ENCODE measurements around the gene FKBP5. TPM values are rescaled to one million over a fixed set of nuclear protein-coding genes. Genes with fewer than 3 reads are reported as not detected.

The FKBP5 gene
- total RNA-seq, 1 experiment from 2014 or later: 28.3 TPM

GRCh38 chr6:35622283-35622682, 66.4 kb downstream of the FKBP5 start:
- Histone ChIP-seq H3K27ac (ENCODE audit: low read length) (no peak overlapping the region), H3K36me3 (ENCODE audit: insufficient read depth, low read length) (peaks cover 25% of the 10 kb centered on the region; the same call in 1 of the 2 replicates), H4K20me1 (ENCODE audit: insufficient read depth, low read depth, low read length) (no peaks in the 10 kb centered on the region), H3K79me2 (ENCODE audit: low read length) (peaks cover 10% of the 10 kb centered on the region; the same call in 1 of the 2 replicates), H3K9ac (ENCODE audit: low read length) (no peak overlapping the region), H3K27me3 (ENCODE audit: low read length) (no peaks in the 10 kb centered on the region), H3K9me3 (ENCODE audit: low read length) (no peaks in the 10 kb centered on the region), H3K4me1 (ENCODE audit: low read length) (no peaks in the 10 kb centered on the region), H2AFZ (ENCODE audit: low read length) (no peak overlapping the region), H3K4me3 (ENCODE audit: low read length) (no peak overlapping the region), H3K4me2 (ENCODE audit: low read depth, low read length, poor library complexity, severe bottlenecking) (no peak overlapping the region), H3K9me2 (replicated peaks; ENCODE audit: insufficient read depth, low read length) (no peaks in the 10 kb centered on the region)
- DNase-seq: no peak

GRCh38 chr6:35620706-35621105, 68.0 kb downstream of the FKBP5 start:
- H4K20me1 ChIP-seq (ENCODE audit: insufficient read depth, low read depth, low read length): no peaks in the 10 kb centered on the region
- H2AFZ ChIP-seq (ENCODE audit: low read length): no peak overlapping the region
- H3K79me2 ChIP-seq (ENCODE audit: low read length): 0 out of 2 replicates have a peak, but pooled peaks cover 7% of the 10 kb centered on the region
- H3K4me1 ChIP-seq (ENCODE audit: low read length): no peaks in the 10 kb centered on the region
- no peaks in the 10 kb centered on the region for H3K27me3 ChIP-seq (ENCODE audit: low read length)
- DNase-seq: no peak
- H3K4me3 ChIP-seq (ENCODE audit: low read length): no peak overlapping the region
- H3K36me3 ChIP-seq (ENCODE audit: insufficient read depth, low read length): peaks cover 26% of the 10 kb centered on the region
- no peaks in the 10 kb centered on the region for H3K9me3 ChIP-seq (ENCODE audit: low read length)
- no peak overlapping the region for H3K27ac ChIP-seq (ENCODE audit: low read length)
- H3K9me2 ChIP-seq (replicated peaks; ENCODE audit: insufficient read depth, low read length): no peaks in the 10 kb centered on the region
- no peak overlapping the region for H3K4me2 ChIP-seq (ENCODE audit: low read depth, low read length, poor library complexity, severe bottlenecking)
- no peak overlapping the region for H3K9ac ChIP-seq (ENCODE audit: low read length)

DNA sequence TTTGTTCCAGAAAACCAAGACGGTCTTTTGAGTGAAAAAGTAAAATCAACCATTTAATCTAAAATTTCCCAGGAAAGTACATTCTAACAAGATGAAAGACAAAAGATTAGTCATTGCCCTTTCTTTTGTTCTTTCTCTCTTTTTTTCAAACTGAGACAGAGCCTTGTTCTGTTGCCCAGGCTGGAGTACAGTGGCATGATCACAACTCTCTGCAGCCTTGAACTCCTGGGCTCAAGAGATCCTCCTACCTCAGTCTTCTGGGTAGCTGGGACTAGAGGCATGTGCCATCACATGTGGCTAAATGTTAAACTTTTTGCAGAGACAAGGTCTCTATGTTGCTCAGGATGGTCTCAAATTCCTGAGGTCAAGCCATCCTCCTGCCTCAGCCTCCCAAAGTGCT, 75.0 kb downstream of the FKBP5 start:
- no peak overlapping the region for H3K4me3 ChIP-seq (ENCODE audit: low read length)
- no peak overlapping the region for H3K9ac ChIP-seq (ENCODE audit: low read length)
- H3K27me3 ChIP-seq (ENCODE audit: low read length): no peaks in the 10 kb centered on the region
- no peak overlapping the region for H3K27ac ChIP-seq (ENCODE audit: low read length)
- peaks cover 6% of the 10 kb centered on the region for H3K79me2 ChIP-seq (ENCODE audit: low read length)
- no peaks in the 10 kb centered on the region for H3K9me3 ChIP-seq (ENCODE audit: low read length)
- no peak overlapping the region for H2AFZ ChIP-seq (ENCODE audit: low read length)
- no peaks in the 10 kb centered on the region for H3K4me1 ChIP-seq (ENCODE audit: low read length)
- H3K9me2 ChIP-seq (replicated peaks; ENCODE audit: insufficient read depth, low read length): no peaks in the 10 kb centered on the region
- no peaks in the 10 kb centered on the region for H4K20me1 ChIP-seq (ENCODE audit: insufficient read depth, low read depth, low read length)
- H3K4me2 ChIP-seq (ENCODE audit: low read depth, low read length, poor library complexity, severe bottlenecking): no peak overlapping the region
- no peak for DNase-seq
- H3K36me3 ChIP-seq (ENCODE audit: insufficient read depth, low read length): peaks cover 32% of the 10 kb centered on the region

GRCh38 chr6:35611240-35611639, 77.5 kb downstream of the FKBP5 start:
- no peak overlapping the region for H3K9ac ChIP-seq (ENCODE audit: low read length)
- no peaks in the 10 kb centered on the region for H3K9me2 ChIP-seq (replicated peaks; ENCODE audit: insufficient read depth, low read length)
- H3K4me2 ChIP-seq (ENCODE audit: low read depth, low read length, poor library complexity, severe bottlenecking): no peak overlapping the region
- H2AFZ ChIP-seq (ENCODE audit: low read length): no peak overlapping the region
- no peak for DNase-seq
- H3K4me3 ChIP-seq (ENCODE audit: low read length): no peak overlapping the region
- H3K4me1 ChIP-seq (ENCODE audit: low read length): peaks cover 6% of the 10 kb centered on the region
- peaks cover 25% of the 10 kb centered on the region for H3K36me3 ChIP-seq (ENCODE audit: insufficient read depth, low read length)
- no peaks in the 10 kb centered on the region for H4K20me1 ChIP-seq (ENCODE audit: insufficient read depth, low read depth, low read length)
- H3K79me2 ChIP-seq (ENCODE audit: low read length): peaks cover 9% of the 10 kb centered on the region
- no peak overlapping the region for H3K27ac ChIP-seq (ENCODE audit: low read length)
- H3K27me3 ChIP-seq (ENCODE audit: low read length): no peaks in the 10 kb centered on the region
- H3K9me3 ChIP-seq (ENCODE audit: low read length): no peaks in the 10 kb centered on the region

- H3K9ac ChIP-seq (ENCODE audit: low read length): no peak overlapping the region
- H3K4me2 ChIP-seq (ENCODE audit: low read depth, low read length, poor library complexity, severe bottlenecking): no peak overlapping the region
- no peak overlapping the region for H3K27ac ChIP-seq (ENCODE audit: low read length)
- H3K27me3 ChIP-seq (ENCODE audit: low read length): no peaks in the 10 kb centered on the region
- no peak overlapping the region for H3K4me3 ChIP-seq (ENCODE audit: low read length)
- DNase-seq: no peak
- peaks cover 12% of the 10 kb centered on the region for H3K79me2 ChIP-seq (ENCODE audit: low read length)
- peaks cover 24% of the 10 kb centered on the region for H3K36me3 ChIP-seq (ENCODE audit: insufficient read depth, low read length)
- no peaks in the 10 kb centered on the region for H3K9me2 ChIP-seq (replicated peaks; ENCODE audit: insufficient read depth, low read length)
- H3K4me1 ChIP-seq (ENCODE audit: low read length): peaks cover 10% of the 10 kb centered on the region
- H3K9me3 ChIP-seq (ENCODE audit: low read length): no peaks in the 10 kb centered on the region
- no peaks in the 10 kb centered on the region for H4K20me1 ChIP-seq (ENCODE audit: insufficient read depth, low read depth, low read length)
- no peak overlapping the region for H2AFZ ChIP-seq (ENCODE audit: low read length)
Observed at GRCh38 chr6:35610830-35611229, 77.9 kb downstream of the FKBP5 start.

GRCh38 chr6:35609588-35609987, 79.1 kb downstream of the FKBP5 start:
- Histone ChIP-seq H3K9me3 (ENCODE audit: low read length) (no peaks in the 10 kb centered on the region), H4K20me1 (ENCODE audit: insufficient read depth, low read depth, low read length) (no peaks in the 10 kb centered on the region), H3K9ac (ENCODE audit: low read length) (no peak overlapping the region), H3K79me2 (ENCODE audit: low read length) (peaks cover 16% of the 10 kb centered on the region), H3K4me1 (ENCODE audit: low read length) (peaks cover 13% of the 10 kb centered on the region), H3K27me3 (ENCODE audit: low read length) (no peaks in the 10 kb centered on the region), H2AFZ (ENCODE audit: low read length) (no peak overlapping the region), H3K4me2 (ENCODE audit: low read depth, low read length, poor library complexity, severe bottlenecking) (no peak overlapping the region), H3K9me2 (replicated peaks; ENCODE audit: insufficient read depth, low read length) (no peaks in the 10 kb centered on the region), H3K4me3 (ENCODE audit: low read length) (no peak overlapping the region), H3K27ac (ENCODE audit: low read length) (no peak overlapping the region), H3K36me3 (ENCODE audit: insufficient read depth, low read length) (peaks cover 20% of the 10 kb centered on the region)
- no peak for DNase-seq

DNA sequence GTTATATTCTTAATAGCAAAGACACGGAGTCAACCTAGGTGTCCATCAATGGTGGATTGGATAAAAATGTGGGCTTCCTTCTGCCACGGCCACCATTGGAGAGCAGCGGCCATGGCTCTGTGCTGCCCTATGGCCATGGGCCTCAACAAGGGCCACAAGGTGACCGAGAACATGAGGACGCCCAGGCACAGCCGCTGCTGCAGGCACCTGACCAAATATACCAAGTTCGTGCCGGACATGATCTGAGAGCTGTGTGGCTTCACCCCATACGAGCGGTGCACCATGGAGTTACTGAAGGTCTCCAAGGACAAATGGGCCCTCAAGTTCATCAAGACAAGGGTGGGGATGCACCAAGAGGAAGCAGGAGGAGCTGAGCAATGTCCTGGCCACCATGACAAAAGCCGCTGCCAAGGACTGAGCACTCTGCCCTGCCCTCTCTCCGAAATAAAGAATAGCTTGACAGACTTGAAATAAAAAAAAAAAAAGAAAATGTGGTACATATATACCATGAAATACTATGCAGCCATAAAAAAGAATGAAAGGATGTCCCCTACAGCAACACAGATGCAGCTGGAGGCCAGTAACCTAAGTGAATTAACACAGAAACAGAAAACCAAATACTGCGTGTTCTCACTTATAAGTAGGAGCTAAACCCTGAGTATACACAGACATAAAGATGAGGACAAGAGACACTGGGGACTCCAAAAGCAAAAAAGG, 81.0 kb downstream of the FKBP5 start:
- Histone ChIP-seq H3K27ac (ENCODE audit: low read length) (no peak overlapping the region), H2AFZ (ENCODE audit: low read length) (no peak overlapping the region), H3K9me2 (replicated peaks; ENCODE audit: insufficient read depth, low read length) (no peaks in the 10 kb centered on the region), H3K36me3 (ENCODE audit: insufficient read depth, low read length) (peaks cover 9% of the 10 kb centered on the region), H3K9me3 (ENCODE audit: low read length) (no peaks in the 10 kb centered on the region), H4K20me1 (ENCODE audit: insufficient read depth, low read depth, low read length) (no peaks in the 10 kb centered on the region), H3K9ac (ENCODE audit: low read length) (no peak overlapping the region), H3K27me3 (ENCODE audit: low read length) (no peaks in the 10 kb centered on the region), H3K79me2 (ENCODE audit: low read length) (peaks cover 19% of the 10 kb centered on the region), H3K4me1 (ENCODE audit: low read length) (peaks cover 20% of the 10 kb centered on the region), H3K4me2 (ENCODE audit: low read depth, low read length, poor library complexity, severe bottlenecking) (no peak overlapping the region), H3K4me3 (ENCODE audit: low read length) (no peak overlapping the region)
- DNase-seq: no peak

DNA sequence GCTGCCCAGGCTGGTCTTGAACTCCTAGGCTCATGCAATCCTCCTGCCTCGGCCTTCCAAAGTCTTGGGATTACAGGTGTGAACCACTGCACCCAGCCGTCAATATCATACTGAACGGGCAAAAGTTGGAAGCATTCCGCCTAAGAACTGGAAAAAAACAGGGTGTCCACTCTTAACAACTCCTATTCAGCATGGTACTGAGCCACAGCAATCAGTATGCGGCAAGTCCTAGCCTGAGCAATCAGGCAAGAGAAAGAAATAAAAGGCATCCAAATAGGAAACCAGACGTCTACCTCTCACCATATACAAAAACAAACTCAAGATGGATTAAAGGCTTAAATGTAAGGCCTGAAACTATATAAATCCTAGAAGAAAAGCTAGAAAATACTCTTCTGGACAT, 83.1 kb downstream of the FKBP5 start:
- peak overlapping the region; percentile 27 for H3K4me2 ChIP-seq (ENCODE audit: low read depth, low read length, poor library complexity, severe bottlenecking)
- H3K36me3 ChIP-seq (ENCODE audit: insufficient read depth, low read length): no peaks in the 10 kb centered on the region; the same call in none of the 2 replicates
- H3K4me1 ChIP-seq (ENCODE audit: low read length): peaks cover 39% of the 10 kb centered on the region

More for the DNA sequence above, 83.1 kb downstream of the FKBP5 start:
- Histone ChIP-seq H3K9me3 (ENCODE audit: low read length) (no peaks in the 10 kb centered on the region), H3K27me3 (ENCODE audit: low read length) (no peaks in the 10 kb centered on the region), H4K20me1 (ENCODE audit: insufficient read depth, low read depth, low read length) (no peaks in the 10 kb centered on the region), H3K27ac (ENCODE audit: low read length) (peak overlapping the region; percentile 50), H2AFZ (ENCODE audit: low read length) (0 out of 2 replicates have a peak overlapping the region, but pooled peaks have one; percentile 1), H3K79me2 (ENCODE audit: low read length) (peaks cover 34% of the 10 kb centered on the region), H3K4me3 (ENCODE audit: low read length) (no peak overlapping the region), H3K9ac (ENCODE audit: low read length) (no peak overlapping the region), H3K9me2 (replicated peaks; ENCODE audit: insufficient read depth, low read length) (no peaks in the 10 kb centered on the region)
- no peak for DNase-seq

Data from Karpas-422 (cell line).